Measurements from ENCODE around the gene PASD1.
A peak's percentile ranks its signal among the peaks of the same experiment; 100 is the strongest.
"Not testable (repeated sequence)": the region's sequence is repeated elsewhere in the genome, so short reads cannot be mapped to it uniquely, and the experiment has no call there.

The PASD1 gene

GRCh38 chrX:151631822-151632221 lies 68.3 kb downstream of the PASD1 start:
- DNase-seq: no peak

- no peak for DNase-seq
Observed at GRCh38 chrX:151633157-151633556, 69.7 kb downstream of the PASD1 start.

- DNase-seq: no peak
Observed at GRCh38 chrX:151634937-151635336, 71.5 kb downstream of the PASD1 start.

GRCh38 chrX:151641564-151641963 lies 78.1 kb downstream of the PASD1 start:
- DNase-seq: no peak

GRCh38 chrX:151675121-151675746 lies 111.8 kb downstream of the PASD1 start:
- DNase-seq: no peak

- no peak for DNase-seq
Observed at GRCh38 chrX:151676196-151676595, 112.7 kb downstream of the PASD1 start.

GRCh38 chrX:151679798-151680402 lies 116.4 kb downstream of the PASD1 start:
- no peak for DNase-seq

GRCh38 chrX:151680805-151681204 lies 117.3 kb downstream of the PASD1 start:
- peak; percentile 54 for DNase-seq

GRCh38 chrX:151687635-151688034 lies 124.2 kb downstream of the PASD1 start:
- DNase-seq: no peak

- DNase-seq: no peak
Observed at GRCh38 chrX:151688695-151689094, 125.2 kb downstream of the PASD1 start.

- DNase-seq: no peak
Observed at GRCh38 chrX:151692825-151693224, 129.3 kb downstream of the PASD1 start.

- no peak for DNase-seq
Observed at GRCh38 chrX:151694121-151694520, 130.6 kb downstream of the PASD1 start.

- no peak for DNase-seq
Observed at GRCh38 chrX:151694661-151695582, 131.4 kb downstream of the PASD1 start, which contains the start of gene PRRG3. TSS of gene PRRG3 (plus strand) at chrX:151695458. CDS start at chrX:151698815, 3,357 bp downstream.

- DNase-seq: no peak
Observed at GRCh38 chrX:151695583-151696340, 132.3 kb downstream of the PASD1 start.

- DNase-seq: not testable (repeated sequence)
Observed at GRCh38 chrX:151697082-151697481, 133.6 kb downstream of the PASD1 start.

- no peak for DNase-seq
Observed at GRCh38 chrX:151697522-151697921, 134.0 kb downstream of the PASD1 start.

GRCh38 chrX:151698485-151698884 lies 135.0 kb downstream of the PASD1 start:
- no peak for DNase-seq

- no peak for DNase-seq
Observed at GRCh38 chrX:151699746-151700145, 136.3 kb downstream of the PASD1 start.

GRCh38 chrX:151700581-151700980 lies 137.1 kb downstream of the PASD1 start:
- no peak for DNase-seq

- no peak for DNase-seq
Observed at GRCh38 chrX:151701071-151701470, 137.6 kb downstream of the PASD1 start.

GRCh38 chrX:151701531-151701930 lies 138.1 kb downstream of the PASD1 start:
- DNase-seq: no peak

GRCh38 chrX:151702026-151702714 lies 138.7 kb downstream of the PASD1 start:
- no peak for DNase-seq

Measured in CD4-positive, alpha-beta T cell treated with Interleukin-17A for 1 hour (primary cell).